Activated T-cell treated with anti-CD3 and anti-CD28 coated beads for 4 hours (primary cell): ENCODE results near the gene SYS1.

Experiments
- DNase-seq: peaks from one replicate; pipeline ENCODE4 v3.0.0-alpha.2; 2020

Gene SYS1

GRCh38 chr20:45362804-45363610 lies at the start of gene SYS1:
SYS1 (plus strand) TSS chr20:45363156; CDS start chr20:45363532, 376 bp downstream.
- peak; percentile 99 for DNase-seq

- no peak for DNase-seq
These were observed 49.0 kb upstream of the SYS1 start for GRCh38 chr20:45313943-45314342.

GRCh38 chr20:45315672-45316071 lies 47.3 kb upstream of the SYS1 start:
- no peak for DNase-seq

GRCh38 chr20:45316150-45317080 lies 46.5 kb upstream of the SYS1 start:
- DNase-seq, result no peak

GRCh38 chr20:45317826-45318225 lies 45.1 kb upstream of the SYS1 start:
- no peak for DNase-seq

GRCh38 chr20:45318386-45318939 lies 44.5 kb upstream of the SYS1 start:
- DNase-seq, result no peak

- no peak for DNase-seq
These were observed 44.0 kb upstream of the SYS1 start for GRCh38 chr20:45318948-45319347.

GRCh38 chr20:45320948-45321595 lies 41.9 kb upstream of the SYS1 start:
- no peak for DNase-seq

- DNase-seq, result no peak
These were observed 40.0 kb upstream of the SYS1 start for GRCh38 chr20:45322952-45323383.

GRCh38 chr20:45323731-45324130 lies 39.2 kb upstream of the SYS1 start:
- no peak for DNase-seq

GRCh38 chr20:45325371-45325770 lies 37.6 kb upstream of the SYS1 start:
- DNase-seq, result no peak

GRCh38 chr20:45328451-45328850 lies 34.5 kb upstream of the SYS1 start:
- no peak for DNase-seq

- DNase-seq, result no peak
These were observed 33.2 kb upstream of the SYS1 start for GRCh38 chr20:45329497-45330319.

GRCh38 chr20:45330476-45330875 lies 32.5 kb upstream of the SYS1 start:
- no peak for DNase-seq

GRCh38 chr20:45336530-45337366 lies 26.2 kb upstream of the SYS1 start:
- no peak for DNase-seq

GRCh38 chr20:45337367-45338120 lies 25.4 kb upstream of the SYS1 start:
- DNase-seq, result no peak

GRCh38 chr20:45338121-45339030 lies 24.6 kb upstream of the SYS1 start:
- no peak for DNase-seq

- DNase-seq, result no peak
These were observed 23.9 kb upstream of the SYS1 start for GRCh38 chr20:45339084-45339483.

- DNase-seq, result no peak
These were observed 23.2 kb upstream of the SYS1 start for GRCh38 chr20:45339799-45340198.
